OCI-LY7 (cell line): Measurements from ENCODE around the gene SMIM35. TPM values are rescaled to one million over a fixed set of nuclear protein-coding genes. Genes with fewer than 3 reads are reported as not detected.

ENCODE experiments used
- BruUV-seq: library from RNA; stranded (reverse); fragments of 400-500 nt; replicated peaks from 2 replicates; lab custom pipeline; 2021; lab: Mats Ljungman, UMichigan
- CTCF ChIA-PET: fragments of 300-600 bp; sonication (Branson Sonifier 250); formaldehyde crosslinking; loops from one replicate; lab custom pipeline; 2022; ENCODE audit warnings: antibody characterized with exemption; ENCODE audit not compliant: unreplicated experiment; lab: Charles Lee
- POLR2A ChIA-PET: fragments of 300-600 bp; sonication (Branson Sonifier 250); formaldehyde crosslinking; loops from one replicate; lab custom pipeline; 2022; ENCODE audit warnings: antibody characterized with exemption; lab: Charles Lee
- DNase-seq: peaks from one replicate; pipeline ENCODE4 v3.0.0-alpha.2; 2015; ENCODE audit warnings: low spot score
- H2AFZ ChIP-seq: fragments of 200-600 bp; sonication (generic), shearing (Covaris generic); 2 replicates; pipeline ENCODE4 v1.6.1; 2014; ENCODE audit warnings: mild to moderate bottlenecking, antibody characterized with exemption, low read length, moderate library complexity
- H3K27ac ChIP-seq: fragments of 200-600 bp; sonication (generic); 2 replicates; pipeline ENCODE4 v1.5.1; 2014; ENCODE audit warnings: mixed run types, low read depth, mild to moderate bottlenecking, moderate library complexity, low read length, inconsistent platforms; ENCODE audit not compliant: poor library complexity, severe bottlenecking
- H3K36me3 ChIP-seq: fragments of 200-600 bp; sonication (generic); 2 replicates; pipeline ENCODE4 v1.6.1; 2014; ENCODE audit warnings: mild to moderate bottlenecking, antibody characterized with exemption, low read length, moderate library complexity, mixed read lengths; ENCODE audit not compliant: insufficient read depth
- H3K4me1 ChIP-seq: fragments of 200-600 bp; sonication (generic); 2 replicates; pipeline ENCODE4 v1.5.1; 2014; ENCODE audit warnings: mild to moderate bottlenecking, low read length; ENCODE audit not compliant: insufficient read depth, poor library complexity, severe bottlenecking
- H3K4me2 ChIP-seq: fragments of 200-600 bp; sonication (generic); 2 replicates; pipeline ENCODE4 v1.6.1; 2014; ENCODE audit warnings: mild to moderate bottlenecking, low read length
- H3K4me3 ChIP-seq: fragments of 200-600 bp; sonication (generic); 2 replicates; pipeline ENCODE4 v1.5.1; 2014; ENCODE audit warnings: mild to moderate bottlenecking, low read depth, low read length; ENCODE audit not compliant: poor library complexity, severe bottlenecking
- H3K79me2 ChIP-seq: fragments of 200-600 bp; sonication (generic); 2 replicates; pipeline ENCODE4 v1.6.1; 2016; ENCODE audit warnings: low read depth, mild to moderate bottlenecking, low read length, moderate library complexity, mixed read lengths; ENCODE audit not compliant: insufficient read depth
- H3K9me2 ChIP-seq: fragments of 200-600 bp; sonication (generic); 2 replicates; pipeline ENCODE4 v1.6.1; 2016; ENCODE audit warnings: mild to moderate bottlenecking, low read length, mixed read lengths; ENCODE audit not compliant: insufficient read depth
- H3K9me3 ChIP-seq: fragments of 200-600 bp; sonication (generic); 2 replicates; pipeline ENCODE4 v1.6.1; 2014; ENCODE audit warnings: mild to moderate bottlenecking, mixed run types, low read length, mixed read lengths
- H4K20me1 ChIP-seq: fragments of 200-600 bp; sonication (generic); 2 replicates; pipeline ENCODE4 v1.6.1; 2014; ENCODE audit warnings: mild to moderate bottlenecking, antibody characterized with exemption, low read length, moderate library complexity, mixed read lengths; ENCODE audit not compliant: insufficient read depth
- EZH2phosphoT487 ChIP-seq: fragments of 200-600 bp; sonication (generic); IDR thresholded peaks from 2 replicates; pipeline ENCODE4 v1.6.1; 2018; ENCODE audit warnings: low read depth, borderline replicate concordance, mild to moderate bottlenecking, mixed run types, antibody characterized with exemption, low read length, moderate library complexity, mixed read lengths
- intact Hi-C: fragments of 100-400 bp; cut with micrococcal nuclease; formaldehyde crosslinking; loops from one replicate; pipeline ENCODE4 v1.10.0; 2022; ENCODE audit not compliant: unreplicated experiment
- total RNA-seq, 2 experiments: library from RNA; depleted of rRNA in 1 of 2; stranded (reverse); fragments of >200 nt in 1 of 2; shearing (Covaris generic) in 1 of 2; gene quantifications; 2 replicates each; pipeline ENCODE4 v1.2.3, GENCODE V29; 2014 to 2022
- TF ChIP-seq, protein P1 (sequence below): fragments of 200-600 bp; sonication (generic); conservative IDR thresholded peaks from 2 replicates; pipeline ENCODE4 v1.5.1; 2014; ENCODE audit warnings: mild to moderate bottlenecking, antibody characterized with exemption, low read length, moderate library complexity, mixed read lengths

SMIM35 gene
- total RNA-seq, 2 experiments from 2014 or later, result 0.06 to 0.67 TPM

- no peaks in the 10 kb centered on the region for H4K20me1 ChIP-seq
- no peak overlapping the region for H3K4me3 ChIP-seq
- BruUV-seq, result no TSS peak
- ChIA-PET CTCF (interaction anchor here (0.6 to 1.0 kb wide), 3 partner anchors 206 to 928 kb away, joined by 3 read pairs; no protein-coding TSS in a partner anchor), POLR2A (interaction anchor here (1.0 to 1.4 kb wide), 2 partner anchors 64 to 101 kb away, joined by 4 to 6 read pairs; no protein-coding TSS in a partner anchor)
- intact Hi-C loops, result loop anchor here (2.0 kb wide), 2 partner anchors 41 to 65 kb away; partner anchors contain the start of gene IL10RA
- TF ChIP-seq EZH2phosphoT487, result no peak
- TF ChIP-seq, protein P1, sequence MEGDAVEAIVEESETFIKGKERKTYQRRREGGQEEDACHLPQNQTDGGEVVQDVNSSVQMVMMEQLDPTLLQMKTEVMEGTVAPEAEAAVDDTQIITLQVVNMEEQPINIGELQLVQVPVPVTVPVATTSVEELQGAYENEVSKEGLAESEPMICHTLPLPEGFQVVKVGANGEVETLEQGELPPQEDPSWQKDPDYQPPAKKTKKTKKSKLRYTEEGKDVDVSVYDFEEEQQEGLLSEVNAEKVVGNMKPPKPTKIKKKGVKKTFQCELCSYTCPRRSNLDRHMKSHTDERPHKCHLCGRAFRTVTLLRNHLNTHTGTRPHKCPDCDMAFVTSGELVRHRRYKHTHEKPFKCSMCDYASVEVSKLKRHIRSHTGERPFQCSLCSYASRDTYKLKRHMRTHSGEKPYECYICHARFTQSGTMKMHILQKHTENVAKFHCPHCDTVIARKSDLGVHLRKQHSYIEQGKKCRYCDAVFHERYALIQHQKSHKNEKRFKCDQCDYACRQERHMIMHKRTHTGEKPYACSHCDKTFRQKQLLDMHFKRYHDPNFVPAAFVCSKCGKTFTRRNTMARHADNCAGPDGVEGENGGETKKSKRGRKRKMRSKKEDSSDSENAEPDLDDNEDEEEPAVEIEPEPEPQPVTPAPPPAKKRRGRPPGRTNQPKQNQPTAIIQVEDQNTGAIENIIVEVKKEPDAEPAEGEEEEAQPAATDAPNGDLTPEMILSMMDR, result no peak
- peaks cover 12% of the 10 kb centered on the region for H3K4me1 ChIP-seq
- H3K4me2 ChIP-seq, result no peak overlapping the region
- H3K79me2 ChIP-seq, result no peaks in the 10 kb centered on the region
- no peak overlapping the region for H2AFZ ChIP-seq
- no peak overlapping the region for H3K27ac ChIP-seq
- no peaks in the 10 kb centered on the region for H3K36me3 ChIP-seq
- no peaks in the 10 kb centered on the region for H3K9me2 ChIP-seq
- no peaks in the 10 kb centered on the region for H3K9me3 ChIP-seq
- DNase-seq, result peak; percentile 42
Observed at GRCh38 chr11:118051611-118052461, 34.9 kb downstream of the SMIM35 start.

DNA sequence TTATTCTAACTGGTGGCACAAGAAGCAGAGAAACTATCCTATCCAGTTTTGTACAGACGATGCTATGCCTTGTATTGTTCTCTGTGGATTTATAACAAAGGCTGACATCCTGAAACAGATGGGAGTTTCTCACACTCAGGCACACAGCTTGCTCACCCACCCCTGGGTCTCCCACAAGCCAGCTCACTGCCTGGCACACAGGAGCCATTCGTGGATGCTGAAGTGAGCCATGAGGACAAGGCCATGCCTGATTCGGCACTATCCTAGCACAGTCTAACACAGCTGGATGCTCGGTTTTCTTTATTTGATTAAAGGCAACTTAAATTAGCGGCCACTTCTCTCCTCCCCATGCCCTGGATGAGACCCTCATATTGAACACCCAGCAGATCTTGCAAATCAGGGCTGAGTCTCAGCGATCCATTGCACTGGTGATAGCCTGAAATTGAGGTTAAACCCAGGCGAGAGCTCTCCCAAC, 35.6 kb downstream of the SMIM35 start:
- Histone ChIP-seq H3K4me2 (no peak overlapping the region), H3K79me2 (no peaks in the 10 kb centered on the region), H3K36me3 (no peaks in the 10 kb centered on the region), H3K9me3 (no peaks in the 10 kb centered on the region), H3K4me1 (peaks cover 12% of the 10 kb centered on the region), H3K27ac (no peak overlapping the region), H3K9me2 (no peaks in the 10 kb centered on the region), H2AFZ (no peak overlapping the region), H4K20me1 (no peaks in the 10 kb centered on the region), H3K4me3 (no peak overlapping the region)
- no TSS peak for BruUV-seq
- ChIA-PET POLR2A (interaction anchor here (1.4 kb wide), 1 partner anchor 63 kb away, joined by 4 read pairs; no protein-coding TSS in a partner anchor), CTCF (no interaction called here)
- no peak for DNase-seq
- no peak for TF ChIP-seq EZH2phosphoT487
- TF ChIP-seq, protein P1, result no peak
- intact Hi-C loops, result no loop called here
